NCI-H1105 treated with DMSO at 0.1 percent for 48 hours (cell line): ENCODE results near the gene STRIT1.
"Not testable (repeated sequence)": the region's sequence is repeated elsewhere in the genome, so short reads cannot be mapped to it uniquely, and the experiment has no call there.

Source experiments
- DNase-seq: peaks from one replicate; lab custom pipeline; 2025; lab: John Stamatoyannopoulos, UW

Gene STRIT1

DNA sequence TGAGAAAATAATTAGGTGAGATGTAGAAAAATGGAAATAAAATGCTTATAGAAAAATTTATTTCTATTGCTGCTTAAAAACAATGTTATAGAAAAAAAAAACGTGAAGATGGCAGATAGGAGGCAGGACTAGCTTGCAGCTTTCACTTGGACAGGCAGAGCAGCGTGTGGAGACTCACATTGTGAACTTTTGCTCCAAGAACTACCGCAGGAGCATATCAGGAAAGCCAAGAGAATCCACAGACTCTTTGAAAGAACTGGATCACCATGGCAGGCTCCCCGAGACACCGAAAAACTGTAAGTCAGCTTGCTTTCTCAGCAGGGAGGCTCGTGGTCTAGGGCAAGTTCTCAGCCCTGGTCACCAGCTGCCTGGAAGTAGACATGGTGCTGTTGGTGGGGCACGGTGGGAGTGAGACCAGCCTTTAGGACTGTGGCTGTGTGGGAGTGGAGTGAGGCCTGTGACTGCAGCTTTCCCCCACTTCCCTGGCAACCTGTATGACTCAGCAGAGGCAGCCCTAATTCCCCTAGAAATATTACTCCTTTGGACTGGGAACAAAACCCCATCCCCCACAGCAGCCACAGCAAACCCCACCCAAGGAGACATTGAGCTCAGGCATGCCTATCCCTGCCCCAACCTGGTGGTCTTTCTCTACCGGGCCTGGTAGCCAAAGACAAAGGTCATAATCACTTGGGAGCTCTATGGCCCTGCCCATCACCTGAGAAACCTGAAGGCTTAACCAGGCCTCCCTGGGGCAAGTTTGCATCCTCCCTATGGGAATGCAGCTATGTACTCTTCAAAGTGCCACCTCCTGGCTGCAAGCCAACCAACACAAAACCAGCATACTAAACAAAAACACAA is 22.8 kb downstream of the STRIT1 start:
- DNase-seq, result no peak

DNA sequence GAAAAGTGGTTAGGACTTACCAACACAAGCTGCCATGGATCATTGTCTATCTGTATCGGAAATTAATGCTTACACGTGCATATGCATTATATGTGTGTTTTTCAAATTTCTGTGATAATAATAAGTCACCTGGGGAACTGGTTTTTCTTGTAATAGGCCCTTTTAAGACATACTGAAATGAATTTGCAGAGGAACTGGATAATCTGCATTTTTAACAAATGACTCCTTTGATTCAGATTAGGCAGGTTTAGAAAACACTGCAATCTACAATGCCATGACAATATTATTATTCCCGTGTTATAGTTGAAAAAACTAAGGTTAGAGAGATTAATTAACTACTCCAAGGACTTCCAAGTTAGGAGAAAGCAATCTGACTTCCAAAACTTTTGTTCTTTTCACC is 23.4 kb downstream of the STRIT1 start:
- no peak for DNase-seq

DNA sequence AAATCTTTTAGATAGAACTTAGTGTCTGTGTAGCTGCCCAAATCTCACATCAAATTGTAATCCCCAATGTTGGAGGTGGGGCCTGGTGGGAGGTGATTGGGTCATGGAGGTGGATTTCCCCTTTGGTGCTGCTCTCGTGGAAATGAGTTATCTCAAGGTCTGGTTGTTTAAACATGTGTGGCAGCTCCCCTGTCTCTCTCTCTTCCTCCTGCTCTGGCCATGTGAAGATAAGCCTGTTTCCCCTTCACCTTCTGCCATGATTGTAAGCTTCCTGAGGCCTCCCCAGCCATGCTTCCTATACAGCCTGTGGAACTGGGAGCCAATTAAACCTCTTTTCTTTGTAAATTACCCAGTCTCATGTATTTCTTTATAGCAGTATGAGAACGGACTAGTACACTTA is 30.6 kb downstream of the STRIT1 start:
- DNase-seq, result not testable (repeated sequence)

DNA sequence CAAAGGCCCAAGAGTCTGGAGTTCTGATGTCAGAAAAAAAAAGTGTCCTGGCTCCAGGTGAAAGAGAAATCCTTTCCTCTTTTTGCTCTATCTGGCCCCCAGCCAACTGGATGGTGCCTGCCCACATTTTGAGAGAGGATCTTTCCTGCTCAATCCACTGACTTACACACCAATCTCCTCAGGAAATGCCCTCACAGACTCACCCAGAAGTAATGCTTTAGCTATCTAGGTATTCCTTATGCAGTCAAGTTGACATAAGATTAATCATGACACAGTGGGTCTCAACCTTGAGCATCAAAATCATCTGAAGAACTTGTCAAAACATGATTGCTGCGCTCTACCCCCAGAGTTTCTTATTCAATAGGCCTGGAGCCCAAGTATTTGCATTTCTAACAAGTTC is 31.2 kb downstream of the STRIT1 start:
- DNase-seq, result no peak

DNA sequence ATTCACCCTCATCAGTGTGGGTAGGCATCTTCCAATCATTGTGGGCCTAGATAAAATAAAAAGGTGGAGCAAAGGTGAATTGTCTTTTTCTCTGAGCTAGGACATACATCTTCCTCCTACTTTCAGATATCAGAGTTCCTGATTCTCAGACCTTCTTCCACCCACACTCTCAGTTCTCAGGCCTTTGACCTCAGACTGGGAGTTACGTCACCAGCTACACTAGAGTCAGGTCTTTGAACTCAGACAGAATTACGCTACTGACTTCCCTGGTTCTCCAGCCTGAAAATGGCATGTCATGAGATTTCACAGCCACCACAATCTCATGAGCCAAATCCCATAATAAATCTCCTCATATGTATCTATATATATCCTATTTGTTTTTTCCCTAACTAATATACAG is 39.0 kb downstream of the STRIT1 start:
- no peak for DNase-seq

DNA sequence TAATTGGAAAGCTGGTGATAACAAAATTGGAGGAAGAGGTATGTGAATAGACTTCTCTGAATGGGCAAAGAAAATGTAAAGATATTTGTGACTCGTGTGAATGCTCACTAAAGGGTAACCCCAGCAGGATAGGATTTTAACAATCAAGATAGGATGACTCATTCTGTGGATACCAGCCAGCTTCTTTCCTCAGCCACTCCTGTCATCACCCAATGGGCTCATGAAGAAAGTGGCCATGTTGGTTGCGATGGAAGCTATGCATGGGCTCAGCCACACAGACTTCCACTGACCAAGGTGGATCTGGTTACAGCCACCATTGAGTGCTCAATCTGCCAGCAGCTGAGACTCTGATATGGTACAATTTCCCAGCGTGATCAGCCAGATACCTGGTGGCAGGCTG is 40.9 kb downstream of the STRIT1 start:
- DNase-seq, result no peak

DNA sequence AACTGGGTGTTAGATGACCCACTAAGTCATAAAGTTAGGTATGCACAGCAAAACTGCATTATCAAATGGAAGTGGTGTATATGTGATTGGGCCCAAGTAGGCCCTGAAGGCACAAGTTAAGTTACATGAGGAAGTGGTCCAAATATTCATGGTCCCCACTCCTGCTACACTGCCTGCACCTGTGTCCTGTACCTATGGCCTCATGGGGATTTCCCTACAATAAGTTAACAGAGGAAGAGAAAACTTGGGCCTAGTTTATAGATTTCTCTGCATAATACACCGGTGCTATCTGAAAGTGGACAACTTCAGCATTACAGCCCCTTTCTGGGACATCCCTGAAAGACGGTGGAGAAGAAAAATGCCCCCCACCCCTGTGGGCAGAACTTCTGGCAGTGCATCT is 41.5 kb downstream of the STRIT1 start:
- no peak for DNase-seq

DNA sequence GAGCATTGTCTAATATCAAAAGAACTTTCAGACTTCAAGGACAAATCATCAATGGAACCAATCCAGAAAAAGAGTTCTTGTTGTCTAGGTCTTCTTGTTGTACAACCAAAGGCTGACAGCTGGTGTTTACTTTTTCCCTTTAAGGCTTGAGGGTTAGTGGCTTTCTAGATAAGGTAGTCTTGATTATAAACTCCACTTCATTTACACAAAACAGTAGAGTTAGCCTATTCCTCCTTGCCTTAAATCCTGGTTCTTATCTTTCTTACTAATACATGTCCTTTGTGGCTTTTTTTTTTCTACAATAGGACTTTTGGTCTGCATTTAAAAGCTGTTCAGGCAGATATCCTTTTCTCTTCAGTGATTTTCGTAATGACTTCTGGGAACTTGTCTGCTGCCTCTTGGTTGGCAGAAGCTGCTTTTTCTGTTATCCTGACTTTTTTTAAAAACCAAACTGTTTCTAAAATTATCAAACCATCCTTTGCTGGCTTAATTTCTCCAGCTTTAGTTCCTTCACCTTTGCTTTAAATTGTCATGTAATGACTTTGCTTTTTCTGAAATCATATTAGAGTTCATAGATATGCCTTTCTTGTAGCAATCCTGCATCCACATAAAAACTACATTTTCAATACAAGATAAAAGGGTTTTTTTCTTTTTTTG is 44.8 kb downstream of the STRIT1 start:
- no peak for DNase-seq

DNA sequence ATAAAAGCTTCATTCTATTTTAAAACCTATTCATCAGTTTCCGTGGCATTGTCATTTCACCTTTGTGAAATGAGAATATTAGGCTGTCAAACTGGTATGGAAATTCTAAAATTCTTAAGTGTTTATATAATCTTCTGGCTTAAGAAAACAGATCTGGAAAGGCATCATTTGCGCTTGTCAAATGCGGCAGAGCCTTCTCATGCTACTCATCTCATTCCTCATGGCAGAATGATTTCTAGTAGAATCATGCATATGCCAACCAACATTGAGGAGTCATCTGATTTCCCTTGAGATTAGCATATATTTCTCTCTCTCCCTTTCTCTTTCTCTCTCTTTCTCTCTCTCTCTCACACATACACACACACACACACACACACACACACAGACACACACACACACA is 48.8 kb downstream of the STRIT1 start:
- no peak for DNase-seq

DNA sequence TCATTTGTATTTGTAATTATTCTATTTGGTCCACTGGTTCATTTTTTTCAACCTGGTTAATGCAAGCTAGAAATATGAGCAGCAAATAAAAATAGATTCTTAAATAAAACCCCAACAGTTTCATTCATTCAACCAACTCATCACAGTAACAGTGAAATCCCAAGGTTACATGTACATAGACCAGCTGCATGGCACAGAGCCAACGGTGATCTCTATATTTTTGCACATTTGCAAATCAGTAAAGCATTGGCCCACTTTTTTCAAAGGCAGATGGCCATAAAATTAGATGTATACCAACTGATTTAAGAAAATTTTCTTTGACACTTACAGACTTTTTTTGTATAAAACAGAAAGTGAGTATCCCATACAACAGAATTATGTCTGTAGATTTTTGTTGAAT is 49.3 kb downstream of the STRIT1 start:
- DNase-seq, result peak; percentile 40

DNA sequence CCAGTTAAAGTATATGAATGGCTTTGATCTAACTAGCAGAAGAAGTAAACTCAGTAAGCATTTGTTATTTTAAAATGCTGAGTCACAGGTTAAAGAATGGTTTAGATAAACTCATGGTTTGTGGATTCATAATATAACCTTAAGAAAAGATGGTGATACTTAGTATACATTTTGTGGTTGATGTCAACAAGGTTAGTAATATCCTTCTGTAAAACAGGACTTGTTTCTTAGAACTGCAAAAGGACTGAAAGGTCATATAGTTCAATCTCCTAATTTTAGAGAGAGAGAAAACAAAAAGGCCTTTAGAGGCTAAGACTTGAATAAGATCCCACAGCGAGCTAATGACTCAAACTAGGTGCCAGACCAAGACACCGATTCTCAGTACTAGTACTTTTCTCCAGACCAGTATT is 50.0 kb downstream of the STRIT1 start:
- no peak for DNase-seq

DNA sequence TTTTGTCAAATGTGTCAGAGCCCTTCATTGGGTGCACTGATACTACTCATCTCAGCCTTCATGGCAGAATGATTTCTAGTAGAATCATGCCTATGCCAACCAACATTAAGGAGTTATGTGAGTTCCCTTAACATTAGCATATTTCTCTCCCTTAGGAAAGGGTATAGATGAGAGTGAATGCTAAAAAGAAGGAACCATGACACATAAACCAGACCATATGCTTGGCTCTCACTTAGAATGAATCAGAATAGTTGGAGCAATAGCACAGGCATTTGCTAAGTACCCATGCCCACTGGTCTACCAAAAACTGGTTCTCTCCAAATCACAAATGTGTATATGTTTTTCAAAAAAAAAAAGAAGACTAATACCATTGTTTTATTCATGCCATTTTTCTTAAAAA is 51.1 kb downstream of the STRIT1 start:
- DNase-seq, result no peak

DNA sequence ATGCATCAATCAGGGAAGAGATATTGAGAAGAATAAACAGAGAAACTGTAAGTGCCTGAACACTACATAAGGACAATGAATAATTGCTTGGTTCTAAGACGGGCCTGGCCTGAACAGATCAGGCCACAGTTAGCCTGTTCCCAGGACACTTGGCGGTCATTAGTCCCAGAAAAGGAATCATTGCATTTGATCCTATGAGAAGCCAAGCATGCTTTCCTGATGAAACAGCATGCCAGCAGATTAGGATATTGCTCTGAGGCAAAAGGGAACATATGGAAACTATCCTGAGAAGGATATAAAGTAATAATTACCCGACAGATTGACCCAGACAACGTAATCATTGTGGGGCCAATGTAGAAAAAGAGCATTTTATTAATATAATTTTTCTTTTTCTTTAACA is 51.9 kb downstream of the STRIT1 start:
- DNase-seq, result no peak
